ENCODE results near the gene EAPP. TPM values are rescaled to one million over a fixed set of nuclear protein-coding genes. Genes with fewer than 3 reads are reported as not detected.

EAPP gene
- total and polyA plus RNA-seq, 2 of the 13 experiments (the other 11 are each of a cell fraction or from before 2014, with no cell fraction given) = 68.7 to 110 TPM

DNA sequence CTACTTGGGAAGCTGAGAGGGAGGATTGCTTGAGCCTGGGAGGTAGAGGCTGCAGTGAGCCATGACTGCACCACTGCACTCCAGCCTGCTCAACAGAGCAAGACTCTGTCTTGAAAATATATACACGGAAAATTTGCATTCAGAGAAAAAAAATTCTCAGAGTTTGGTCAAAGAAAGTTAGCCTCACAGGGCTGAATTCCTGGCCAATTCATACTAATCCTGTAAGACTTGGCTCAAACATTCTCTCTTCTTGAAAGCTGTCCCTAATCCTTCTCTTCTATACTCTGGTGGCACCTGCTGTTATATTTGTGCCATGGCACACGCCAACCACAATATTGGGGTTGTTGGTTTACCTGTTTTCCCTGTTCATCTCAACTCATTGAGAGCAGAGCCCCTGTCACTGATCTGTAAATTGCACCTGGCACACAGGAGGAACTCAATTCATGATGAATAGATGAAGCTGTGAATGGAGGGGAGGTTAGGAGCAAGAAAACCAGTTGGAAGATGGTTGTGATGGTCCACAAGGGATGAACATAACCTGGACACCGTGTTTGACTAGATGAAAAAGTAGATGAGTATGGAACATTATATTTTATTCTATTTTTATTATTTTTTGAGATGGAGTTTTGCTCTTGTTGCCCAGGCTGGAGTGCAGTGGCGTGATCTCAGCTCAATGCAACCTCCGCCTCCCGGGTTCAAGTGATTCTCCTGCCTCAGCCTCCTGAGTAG is 40.7 kb downstream of the EAPP start (continued):
- no peak for TF ChIP-seq SNAPC4 (CRISPR knock-in tag; IDR thresholded peaks at IDR 0.05)
- TF ChIP-seq FOXO1 (CRISPR knock-in tag; IDR thresholded peaks at IDR 0.05) = no peak
- peak; percentile 34; the same call in 1 of the 2 replicates for TF ChIP-seq TARDBP (CRISPR knock-in tag; IDR thresholded peaks at IDR 0.05)
- TF ChIP-seq, protein P1, sequence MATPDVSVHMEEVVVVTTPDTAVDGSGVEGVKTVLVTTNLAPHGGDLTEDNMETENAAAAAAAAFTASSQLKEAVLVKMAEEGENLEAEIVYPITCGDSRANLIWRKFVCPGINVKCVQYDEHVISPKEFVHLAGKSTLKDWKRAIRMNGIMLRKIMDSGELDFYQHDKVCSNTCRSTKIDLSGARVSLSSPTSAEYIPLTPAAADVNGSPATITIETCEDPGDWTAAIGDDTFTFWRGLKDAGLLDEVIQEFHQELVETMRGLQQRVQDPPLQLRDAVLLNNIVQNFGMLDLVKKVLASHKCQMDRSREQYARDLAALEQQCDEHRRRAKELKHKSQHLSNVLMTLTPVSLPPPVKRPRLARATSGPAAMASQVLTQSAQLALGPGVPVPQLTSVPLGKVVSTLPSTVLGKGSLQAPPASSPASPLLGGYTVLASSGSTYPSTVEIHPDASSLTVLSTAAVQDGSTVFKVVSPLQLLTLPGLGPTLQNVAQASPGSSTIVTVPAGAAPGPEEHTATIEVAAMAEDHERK (CRISPR knock-in tag; IDR thresholded peaks at IDR 0.05; ENCODE audit: low read depth) = no peak
- TF ChIP-seq, protein P2, sequence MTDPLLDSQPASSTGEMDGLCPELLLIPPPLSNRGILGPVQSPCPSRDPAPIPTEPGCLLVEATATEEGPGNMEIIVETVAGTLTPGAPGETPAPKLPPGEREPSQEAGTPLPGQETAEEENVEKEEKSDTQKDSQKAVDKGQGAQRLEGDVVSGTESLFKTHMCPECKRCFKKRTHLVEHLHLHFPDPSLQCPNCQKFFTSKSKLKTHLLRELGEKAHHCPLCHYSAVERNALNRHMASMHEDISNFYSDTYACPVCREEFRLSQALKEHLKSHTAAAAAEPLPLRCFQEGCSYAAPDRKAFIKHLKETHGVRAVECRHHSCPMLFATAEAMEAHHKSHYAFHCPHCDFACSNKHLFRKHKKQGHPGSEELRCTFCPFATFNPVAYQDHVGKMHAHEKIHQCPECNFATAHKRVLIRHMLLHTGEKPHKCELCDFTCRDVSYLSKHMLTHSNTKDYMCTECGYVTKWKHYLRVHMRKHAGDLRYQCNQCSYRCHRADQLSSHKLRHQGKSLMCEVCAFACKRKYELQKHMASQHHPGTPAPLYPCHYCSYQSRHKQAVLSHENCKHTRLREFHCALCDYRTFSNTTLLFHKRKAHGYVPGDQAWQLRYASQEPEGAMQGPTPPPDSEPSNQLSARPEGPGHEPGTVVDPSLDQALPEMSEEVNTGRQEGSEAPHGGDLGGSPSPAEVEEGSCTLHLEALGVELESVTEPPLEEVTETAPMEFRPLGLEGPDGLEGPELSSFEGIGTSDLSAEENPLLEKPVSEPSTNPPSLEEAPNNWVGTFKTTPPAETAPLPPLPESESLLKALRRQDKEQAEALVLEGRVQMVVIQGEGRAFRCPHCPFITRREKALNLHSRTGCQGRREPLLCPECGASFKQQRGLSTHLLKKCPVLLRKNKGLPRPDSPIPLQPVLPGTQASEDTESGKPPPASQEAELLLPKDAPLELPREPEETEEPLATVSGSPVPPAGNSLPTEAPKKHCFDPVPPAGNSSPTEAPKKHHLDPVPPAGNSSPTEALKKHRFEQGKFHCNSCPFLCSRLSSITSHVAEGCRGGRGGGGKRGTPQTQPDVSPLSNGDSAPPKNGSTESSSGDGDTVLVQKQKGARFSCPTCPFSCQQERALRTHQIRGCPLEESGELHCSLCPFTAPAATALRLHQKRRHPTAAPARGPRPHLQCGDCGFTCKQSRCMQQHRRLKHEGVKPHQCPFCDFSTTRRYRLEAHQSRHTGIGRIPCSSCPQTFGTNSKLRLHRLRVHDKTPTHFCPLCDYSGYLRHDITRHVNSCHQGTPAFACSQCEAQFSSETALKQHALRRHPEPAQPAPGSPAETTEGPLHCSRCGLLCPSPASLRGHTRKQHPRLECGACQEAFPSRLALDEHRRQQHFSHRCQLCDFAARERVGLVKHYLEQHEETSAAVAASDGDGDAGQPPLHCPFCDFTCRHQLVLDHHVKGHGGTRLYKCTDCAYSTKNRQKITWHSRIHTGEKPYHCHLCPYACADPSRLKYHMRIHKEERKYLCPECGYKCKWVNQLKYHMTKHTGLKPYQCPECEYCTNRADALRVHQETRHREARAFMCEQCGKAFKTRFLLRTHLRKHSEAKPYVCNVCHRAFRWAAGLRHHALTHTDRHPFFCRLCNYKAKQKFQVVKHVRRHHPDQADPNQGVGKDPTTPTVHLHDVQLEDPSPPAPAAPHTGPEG (CRISPR knock-in tag; IDR thresholded peaks at IDR 0.05) = 0 out of 2 replicates have a peak, but pooled peaks have one; percentile 13
- no peak for TF ChIP-seq ASH2L (IDR thresholded peaks at IDR 0.05; ENCODE audit: insufficient read length, low read depth, low read length)
- TF ChIP-seq, protein P3, sequence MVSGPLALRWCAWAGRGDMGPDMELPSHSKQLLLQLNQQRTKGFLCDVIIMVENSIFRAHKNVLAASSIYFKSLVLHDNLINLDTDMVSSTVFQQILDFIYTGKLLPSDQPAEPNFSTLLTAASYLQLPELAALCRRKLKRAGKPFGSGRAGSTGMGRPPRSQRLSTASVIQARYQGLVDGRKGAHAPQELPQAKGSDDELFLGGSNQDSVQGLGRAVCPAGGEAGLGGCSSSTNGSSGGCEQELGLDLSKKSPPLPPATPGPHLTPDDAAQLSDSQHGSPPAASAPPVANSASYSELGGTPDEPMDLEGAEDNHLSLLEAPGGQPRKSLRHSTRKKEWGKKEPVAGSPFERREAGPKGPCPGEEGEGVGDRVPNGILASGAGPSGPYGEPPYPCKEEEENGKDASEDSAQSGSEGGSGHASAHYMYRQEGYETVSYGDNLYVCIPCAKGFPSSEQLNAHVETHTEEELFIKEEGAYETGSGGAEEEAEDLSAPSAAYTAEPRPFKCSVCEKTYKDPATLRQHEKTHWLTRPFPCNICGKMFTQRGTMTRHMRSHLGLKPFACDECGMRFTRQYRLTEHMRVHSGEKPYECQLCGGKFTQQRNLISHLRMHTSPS (CRISPR knock-in tag; IDR thresholded peaks at IDR 0.05; ENCODE audit: low read depth) = 0 out of 2 replicates have a peak, but pooled peaks have one; percentile 29
- TF ChIP-seq ZNF670 (CRISPR knock-in tag; IDR thresholded peaks at IDR 0.05; ENCODE audit: borderline replicate concordance) = no peak
- TF ChIP-seq ZNF12 (CRISPR knock-in tag; IDR thresholded peaks at IDR 0.05) = peak; percentile 5; the same call in 1 of the 2 replicates
- TF ChIP-seq PPARG (CRISPR knock-in tag; conservative IDR thresholded peaks at IDR 0.05) = peak; percentile 48; the same call in 1 of the 2 replicates
- 0 out of 2 replicates have a peak, but pooled peaks have one; percentile 14 for TF ChIP-seq ELF1 (CRISPR knock-in tag; IDR thresholded peaks at IDR 0.05)
- peak; percentile 98 for TF ChIP-seq SMC3 (IDR thresholded peaks at IDR 0.05; ENCODE audit: low read length)
